Vagina (tissue), 2 donors: Measurements from ENCODE around the gene PTPRN2. TPM values are rescaled to one million over a fixed set of nuclear protein-coding genes. Genes with fewer than 3 reads are reported as not detected.
"Not testable (repeated sequence)": the region's sequence is repeated elsewhere in the genome, so short reads cannot be mapped to it uniquely, and the experiment has no call there.

Experiments used
- DNase-seq, 2 donors: peaks; one replicate each; pipeline ENCODE4 v3.0.0-alpha.2; 2017; ENCODE audit errors: extremely low spot score in 2 of 2
- H3K27ac ChIP-seq: fragments of 200-600 bp; sonication (generic); one replicate; pipeline ENCODE4 v1.5.1; 2019
- H3K27me3 ChIP-seq: fragments of 200-600 bp; sonication (generic); one replicate; pipeline ENCODE4 v1.5.1; 2019
- H3K36me3 ChIP-seq, 2 donors: fragments of 200-600 bp; sonication (generic); one replicate each; pipeline ENCODE4 v1.5.1; 2017 to 2019
- H3K4me1 ChIP-seq: fragments of 200-600 bp; sonication (generic); one replicate; pipeline ENCODE4 v1.5.1; 2019
- H3K4me3 ChIP-seq, 2 donors: fragments of 200-600 bp; sonication (generic); 1 replicate in 1 of 2; 2 replicates in 1 of 2; pipeline ENCODE4 v1.5.1; 2016 to 2019
- H3K9me3 ChIP-seq: fragments of 200-600 bp; sonication (generic); one replicate; pipeline ENCODE4 v1.5.1; 2019
- CTCF ChIP-seq, 3 experiments: fragments of 450-650 bp in 2 of 3; fragments of 200-600 bp in 1 of 3; sonication (generic) in 1 of 3; IDR thresholded peaks; one replicate each; pipeline ENCODE4 v1.5.1; 2017 to 2019; ENCODE audit warnings: antibody characterized with exemption in 3 of 3, mild to moderate bottlenecking in 2 of 3, moderate library complexity in 2 of 3
- POLR2A ChIP-seq, 2 donors: fragments of 450-650 bp; IDR thresholded peaks; one replicate each; pipeline ENCODE4 v1.6.1; 2017; ENCODE audit warnings: antibody characterized with exemption in 2 of 2, mild to moderate bottlenecking in 2 of 2, moderate library complexity in 2 of 2
- POLR2AphosphoS5 ChIP-seq, 2 donors: sonication (generic); formaldehyde crosslinking; IDR thresholded peaks; one replicate each; pipeline ENCODE4 v1.9.0; 2017; ENCODE audit warnings: antibody characterized with exemption in 2 of 2, mild to moderate bottlenecking in 2 of 2, low read depth in 1 of 2; ENCODE audit not compliant: insufficient read depth in 1 of 2
- intact Hi-C: fragments of 100-400 bp; cut with DNase I; formaldehyde crosslinking; loops from one replicate; pipeline ENCODE4 v1.15.1; 2023
- total RNA-seq: library from RNA; depleted of rRNA; stranded (reverse); fragments of >200 nt; gene quantifications from one replicate; pipeline ENCODE4 v1.2.3, GENCODE V29; 2016

Gene PTPRN2
- total RNA-seq, 1 donor from 2014 or later, result 7.4 TPM

- Histone ChIP-seq H3K4me1 (no peaks in the 10 kb centered on the region), H3K4me3 (no peak overlapping the region), H3K9me3 (no peaks in the 10 kb centered on the region), H3K27me3 (no peaks in the 10 kb centered on the region), H3K36me3 (no peaks in the 10 kb centered on the region), H3K27ac (no peak overlapping the region)
- intact Hi-C loops, result no loop called here
- TF ChIP-seq POLR2AphosphoS5 (IDR thresholded peaks at IDR 0.05; ENCODE audit: insufficient read depth in 1 of 2, low read depth in 1 of 2) (no peak), POLR2A (IDR thresholded peaks at IDR 0.05) (no peak), CTCF (IDR thresholded peaks at IDR 0.05) (no peak)
- no peak for DNase-seq
Measured at GRCh38 chr7:158034571-158034970, 553.1 kb downstream of the PTPRN2 start.

- H3K27me3 ChIP-seq, H3K4me3 ChIP-seq, intact Hi-C loops, H3K36me3 ChIP-seq, H3K4me1 ChIP-seq, H3K27ac ChIP-seq, H3K9me3 ChIP-seq, DNase-seq: not testable (repeated sequence)
Measured at GRCh38 chr7:158033925-158034324, 553.7 kb downstream of the PTPRN2 start.

DNA sequence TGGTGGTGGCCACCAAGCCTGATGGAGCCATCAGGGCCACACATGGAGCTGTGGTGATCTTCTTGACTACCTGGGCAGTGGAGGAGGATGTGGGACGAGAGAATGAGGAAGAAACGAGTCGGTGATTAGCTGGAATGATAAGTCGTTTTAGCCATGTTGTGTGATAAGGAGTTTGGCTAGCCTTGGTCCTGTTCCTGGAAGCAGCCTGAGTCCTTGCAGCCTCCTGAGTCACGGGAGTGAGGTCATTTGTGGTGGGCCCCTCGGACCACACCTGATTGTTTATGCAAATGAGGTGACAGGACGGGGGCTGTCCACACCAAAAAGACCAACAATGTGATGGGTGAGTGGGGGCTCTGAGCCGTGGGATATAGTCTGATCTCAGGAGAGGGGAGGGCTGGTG is 554.4 kb downstream of the PTPRN2 start:
- H3K4me3 ChIP-seq, result no peak overlapping the region
- no peaks in the 10 kb centered on the region for H3K27me3 ChIP-seq
- H3K9me3 ChIP-seq, result no peaks in the 10 kb centered on the region
- TF ChIP-seq POLR2AphosphoS5 (IDR thresholded peaks at IDR 0.05; ENCODE audit: insufficient read depth in 1 of 2, low read depth in 1 of 2), result no peak
- H3K36me3 ChIP-seq, result no peaks in the 10 kb centered on the region
- DNase-seq, result no peak
- intact Hi-C loops, result no loop called here
- H3K4me1 ChIP-seq, result no peaks in the 10 kb centered on the region
- no peak overlapping the region for H3K27ac ChIP-seq

GRCh38 chr7:158032561-158033115 is 555.0 kb downstream of the PTPRN2 start:
- intact Hi-C loops, result no loop called here
- no peak for DNase-seq
- Histone ChIP-seq H3K4me3 (no peak overlapping the region), H3K27me3 (no peaks in the 10 kb centered on the region), H3K9me3 (no peaks in the 10 kb centered on the region), H3K36me3 (no peaks in the 10 kb centered on the region), H3K27ac (no peak overlapping the region), H3K4me1 (no peaks in the 10 kb centered on the region)
- TF ChIP-seq POLR2A (IDR thresholded peaks at IDR 0.05) (no peak), POLR2AphosphoS5 (IDR thresholded peaks at IDR 0.05; ENCODE audit: insufficient read depth in 1 of 2, low read depth in 1 of 2) (no peak), CTCF (IDR thresholded peaks at IDR 0.05) (no peak)

- DNase-seq, result no peak
- Histone ChIP-seq H3K4me3 (no peak overlapping the region), H3K27ac (no peak overlapping the region), H3K9me3 (no peaks in the 10 kb centered on the region), H3K27me3 (no peaks in the 10 kb centered on the region), H3K36me3 (no peaks in the 10 kb centered on the region), H3K4me1 (no peaks in the 10 kb centered on the region)
- intact Hi-C loops, result no loop called here
- TF ChIP-seq POLR2A (IDR thresholded peaks at IDR 0.05), result no peak
- no peak for TF ChIP-seq POLR2AphosphoS5 (IDR thresholded peaks at IDR 0.05; ENCODE audit: insufficient read depth in 1 of 2, low read depth in 1 of 2)
- TF ChIP-seq CTCF (IDR thresholded peaks at IDR 0.05), result no peak
Measured at GRCh38 chr7:158031867-158032308, 555.7 kb downstream of the PTPRN2 start.

DNA sequence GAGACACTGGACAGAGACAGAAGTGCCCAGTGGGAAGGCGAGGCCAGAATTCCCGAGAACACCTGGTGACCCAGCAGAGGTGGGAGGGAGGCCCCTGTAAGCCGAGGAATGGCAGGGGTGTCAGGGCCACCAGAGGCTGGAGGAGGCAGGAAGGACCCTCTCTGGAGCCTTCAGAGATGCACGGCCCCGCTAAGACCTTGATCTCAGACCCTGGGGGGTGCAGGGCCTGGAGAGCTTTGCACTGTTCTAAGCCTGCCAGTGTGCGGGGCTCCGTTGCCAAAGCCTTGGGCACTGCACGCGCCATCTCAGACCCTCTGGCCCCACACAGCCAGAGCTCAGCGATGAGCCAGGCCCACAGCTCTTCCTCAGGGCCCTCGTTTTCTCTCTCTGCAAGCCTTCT is 557.1 kb downstream of the PTPRN2 start:
- DNase-seq, result no peak
- intact Hi-C loops, result no loop called here
- TF ChIP-seq POLR2AphosphoS5 (IDR thresholded peaks at IDR 0.05; ENCODE audit: insufficient read depth in 1 of 2, low read depth in 1 of 2) (no peak), POLR2A (IDR thresholded peaks at IDR 0.05) (no peak), CTCF (IDR thresholded peaks at IDR 0.05) (no peak)

More for the DNA sequence above, 557.1 kb downstream of the PTPRN2 start:
- no peaks in the 10 kb centered on the region for H3K9me3 ChIP-seq
- H3K36me3 ChIP-seq, result no peaks in the 10 kb centered on the region
- H3K27me3 ChIP-seq, result no peaks in the 10 kb centered on the region
- H3K27ac ChIP-seq, result no peak overlapping the region
- H3K4me3 ChIP-seq, result no peak overlapping the region
- H3K4me1 ChIP-seq, result no peaks in the 10 kb centered on the region
